Right renal cortex interstitium (tissue), 3 donors: ENCODE data around the gene HSD17B1. TPM values are rescaled to one million over a fixed set of nuclear protein-coding genes. Genes with fewer than 3 reads are reported as not detected.
A peak's percentile ranks its signal among the peaks of the same experiment; 100 is the strongest.
"Not testable (repeated sequence)": the region's sequence is repeated elsewhere in the genome, so short reads cannot be mapped to it uniquely, and the experiment has no call there.

Source experiments
- DNase-seq, 3 donors: peaks; one replicate each; pipeline ENCODE4 v3.0.0-alpha.2; 2013; ENCODE audit warnings: low read depth in 3 of 3, low spot score in 2 of 3
- polyA plus RNA-seq, 3 donors: library from polyadenylated mRNA; unstranded; fragments of 120-200 nt; gene quantifications; one replicate each; pipeline ENCODE4 v1.2.1, GENCODE V29; 2013; ENCODE audit not compliant: insufficient read length in 3 of 3

The HSD17B1 gene
- polyA plus RNA-seq, 3 donors: 3.0 to 4.1 (median 3.6) TPM

- DNase-seq: no peak
Observed at GRCh38 chr17:42522798-42523278, 29.9 kb upstream of the HSD17B1 start.

- DNase-seq: no peak
Observed at GRCh38 chr17:42525221-42525620, 27.5 kb upstream of the HSD17B1 start.

- no peak for DNase-seq
Observed at GRCh38 chr17:42526031-42526444, 26.7 kb upstream of the HSD17B1 start.

GRCh38 chr17:42527932-42528331 lies 24.8 kb upstream of the HSD17B1 start:
- no peak for DNase-seq

GRCh38 chr17:42529061-42529460 lies 23.7 kb upstream of the HSD17B1 start:
- DNase-seq: no peak

GRCh38 chr17:42530952-42531454 lies 21.7 kb upstream of the HSD17B1 start:
- no peak for DNase-seq

- no peak for DNase-seq
Observed at GRCh38 chr17:42531455-42532354, 21.0 kb upstream of the HSD17B1 start.

- no peak for DNase-seq
Observed at GRCh38 chr17:42535155-42536047, 17.3 kb upstream of the HSD17B1 start.

- peak in 1 of 3 donors; percentile 73 for DNase-seq
Observed at GRCh38 chr17:42536048-42536371, 16.7 kb upstream of the HSD17B1 start, which contains the start of gene NAGLU. Gene NAGLU (plus strand): TSS chr17:42536241. CDS start chr17:42536273, 32 bp downstream.

- no peak for DNase-seq
Observed at GRCh38 chr17:42536372-42537155, 16.2 kb upstream of the HSD17B1 start.

GRCh38 chr17:42537156-42537805 lies 15.4 kb upstream of the HSD17B1 start:
- no peak for DNase-seq

GRCh38 chr17:42537826-42538451 lies 14.8 kb upstream of the HSD17B1 start:
- no peak for DNase-seq

- DNase-seq: no peak
Observed at GRCh38 chr17:42538482-42538881, 14.2 kb upstream of the HSD17B1 start.

- DNase-seq: not testable (repeated sequence)
Observed at GRCh38 chr17:42540558-42540957, 12.2 kb upstream of the HSD17B1 start.

GRCh38 chr17:42541041-42541833 lies 11.5 kb upstream of the HSD17B1 start:
- DNase-seq: no peak

- no peak for DNase-seq
Observed at GRCh38 chr17:42543190-42544079, 9.3 kb upstream of the HSD17B1 start.

GRCh38 chr17:42544874-42545283 lies 7.8 kb upstream of the HSD17B1 start:
- DNase-seq: no peak
